Activated naive CD8-positive, alpha-beta T cell treated with anti-CD3 and anti-CD28 coated beads for 36 hours (primary cell): ENCODE results near the gene TOX2. TPM values are rescaled to one million over a fixed set of nuclear protein-coding genes. Genes with fewer than 3 reads are reported as not detected.

Experiments
- DNase-seq: peaks from one replicate; pipeline ENCODE4 v3.0.0; 2021
- H3K27ac Mint-ChIP-seq: one replicate; pipeline ENCODE4 v1.8.0; 2022; ENCODE audit warnings: mild to moderate bottlenecking, moderate library complexity, mixed read lengths
- H3K27me3 Mint-ChIP-seq: one replicate; pipeline ENCODE4 v1.8.0; 2022; ENCODE audit warnings: mild to moderate bottlenecking, mixed read lengths
- H3K36me3 Mint-ChIP-seq: one replicate; pipeline ENCODE4 v1.8.0; 2021; ENCODE audit warnings: mild to moderate bottlenecking, mixed read lengths
- H3K4me1 Mint-ChIP-seq: one replicate; pipeline ENCODE4 v1.8.0; 2021; ENCODE audit warnings: mixed read lengths
- H3K4me3 Mint-ChIP-seq: one replicate; pipeline ENCODE4 v1.8.0; 2022; ENCODE audit warnings: mild to moderate bottlenecking, moderate library complexity, mixed read lengths
- H3K9me3 Mint-ChIP-seq: one replicate; pipeline ENCODE4 v1.8.0; 2022; ENCODE audit warnings: mixed read lengths
- total RNA-seq, 2 experiments: library from RNA; stranded (reverse); gene quantifications; one replicate each; pipeline ENCODE4 v1.2.3, GENCODE V29; 2021

TOX2 gene
- total RNA-seq, 2 experiments from 2014 or later, result 0.45 to 0.52 TPM

DNA sequence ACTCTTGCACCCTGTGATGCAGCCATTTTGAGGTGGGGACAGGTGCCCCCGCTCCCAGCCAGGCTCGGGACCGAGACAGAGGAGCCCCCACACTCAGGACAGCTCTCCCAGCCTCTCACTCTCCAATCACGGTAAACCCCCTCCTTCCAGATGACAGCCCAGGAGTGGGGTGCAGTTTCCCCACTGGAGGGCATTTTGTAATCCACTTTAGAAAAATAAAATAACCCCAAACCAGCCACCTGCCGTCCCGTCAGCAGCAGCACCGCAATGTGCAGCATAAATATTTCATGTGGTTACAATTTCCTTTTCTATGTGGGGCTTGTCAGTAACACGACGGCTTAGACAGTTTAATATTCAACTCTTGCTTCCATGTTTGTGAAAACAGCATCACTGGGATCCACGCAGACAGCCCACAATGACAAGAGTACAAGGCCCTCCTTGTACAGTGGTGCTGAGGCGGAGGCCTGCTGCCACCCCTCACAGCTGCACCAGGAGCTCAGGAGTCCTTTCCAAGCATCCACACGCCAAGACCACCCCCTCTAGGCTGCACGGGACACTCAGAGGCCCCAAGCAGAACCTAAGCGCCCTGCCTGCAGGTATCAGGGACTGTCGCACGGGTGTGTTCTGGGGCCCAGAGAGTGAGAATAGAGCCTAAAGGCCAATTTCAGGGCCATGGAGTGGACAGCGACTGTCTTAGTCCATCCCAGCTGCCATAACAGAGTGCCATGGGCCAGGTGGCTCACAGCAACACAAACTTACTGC is 155.7 kb downstream of the TOX2 start:
- peaks cover 1% of the 10 kb centered on the region for H3K36me3 Mint-ChIP-seq
- peak overlapping the region; percentile 89 for H3K27ac Mint-ChIP-seq
- peak overlapping the region; percentile 80 for H3K4me3 Mint-ChIP-seq
- DNase-seq, result peak; percentile 33
- no peaks in the 10 kb centered on the region for H3K27me3 Mint-ChIP-seq
- H3K9me3 Mint-ChIP-seq, result no peaks in the 10 kb centered on the region
- peaks cover 68% of the 10 kb centered on the region for H3K4me1 Mint-ChIP-seq

DNA sequence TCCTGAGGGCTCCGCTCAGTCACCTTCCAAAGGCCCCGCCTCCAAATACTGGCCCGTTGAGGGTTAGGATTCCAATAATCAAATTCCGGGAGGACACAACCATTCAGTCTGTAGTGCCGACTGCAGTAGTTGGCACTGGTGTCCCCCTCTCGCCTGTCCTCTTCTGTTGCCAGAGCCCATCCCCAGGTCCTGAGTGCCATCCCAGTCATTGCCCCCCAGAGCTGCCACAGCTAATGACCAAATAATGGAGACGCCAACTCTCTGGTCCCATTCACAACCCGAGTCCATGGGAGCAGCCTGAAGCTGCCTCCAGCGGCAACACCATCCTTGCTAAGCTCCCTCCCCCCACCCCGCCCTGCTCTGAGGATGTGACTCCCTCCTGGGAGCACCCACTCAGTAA is 156.4 kb downstream of the TOX2 start:
- Mint-ChIP-seq H3K4me1 (peaks cover 68% of the 10 kb centered on the region), H3K36me3 (peaks cover 1% of the 10 kb centered on the region), H3K4me3 (no peak overlapping the region), H3K27me3 (no peaks in the 10 kb centered on the region), H3K9me3 (no peaks in the 10 kb centered on the region), H3K27ac (no peak overlapping the region)
- DNase-seq, result no peak

DNA sequence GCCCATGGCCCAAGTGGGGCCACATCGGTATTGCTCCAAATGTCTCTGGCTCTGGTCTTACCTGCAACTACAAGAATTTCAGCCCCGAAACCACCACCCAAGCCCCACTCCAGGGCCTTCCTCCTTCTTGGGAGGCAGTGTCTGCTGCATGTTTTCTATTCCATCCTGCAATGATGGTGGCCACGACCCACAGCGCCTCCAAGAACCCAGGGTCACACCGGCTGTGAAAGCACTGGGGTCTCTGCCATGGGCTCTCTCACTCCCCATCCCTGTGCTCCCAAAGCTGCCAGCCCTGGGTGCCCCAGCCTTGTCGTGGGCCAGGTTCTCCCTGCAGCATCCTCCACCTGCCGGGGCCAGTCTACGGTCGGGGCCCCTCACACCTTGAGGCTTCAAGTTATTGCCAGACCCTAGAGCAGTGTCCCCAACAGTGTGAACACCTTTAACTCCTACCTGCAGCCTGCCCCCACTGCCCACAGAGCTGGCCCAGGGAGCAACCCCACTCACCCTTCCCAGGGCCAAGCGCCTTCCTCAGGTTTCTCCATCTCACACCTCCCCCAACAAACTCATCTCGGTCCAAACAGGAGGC is 157.0 kb downstream of the TOX2 start:
- Mint-ChIP-seq H3K4me1 (peaks cover 68% of the 10 kb centered on the region), H3K4me3 (peak overlapping the region; percentile 42), H3K36me3 (peaks cover 1% of the 10 kb centered on the region), H3K27me3 (no peaks in the 10 kb centered on the region), H3K9me3 (no peaks in the 10 kb centered on the region), H3K27ac (no peak overlapping the region)
- no peak for DNase-seq

DNA sequence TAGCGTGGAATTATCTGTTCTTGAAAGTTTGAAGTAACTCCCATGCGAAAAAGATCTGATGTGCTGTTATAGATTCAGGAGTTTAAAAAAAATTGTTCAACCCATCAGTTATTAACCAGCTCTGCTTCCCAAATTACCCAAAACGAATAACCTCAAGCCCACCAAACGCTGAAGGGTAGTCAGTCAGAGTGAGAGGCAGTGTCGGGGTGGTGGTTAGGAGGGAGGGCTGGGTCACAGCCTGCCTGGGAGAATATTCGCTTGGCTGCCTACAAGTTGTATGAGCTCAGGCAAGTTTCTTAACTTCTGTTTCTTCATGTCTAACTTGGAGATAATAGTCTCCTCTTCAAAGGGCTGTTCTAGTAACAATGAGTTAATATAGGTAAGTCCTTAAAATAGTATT is 157.7 kb downstream of the TOX2 start:
- Mint-ChIP-seq H3K4me3 (no peak overlapping the region), H3K27me3 (no peaks in the 10 kb centered on the region), H3K9me3 (no peaks in the 10 kb centered on the region), H3K4me1 (peaks cover 64% of the 10 kb centered on the region), H3K27ac (no peak overlapping the region), H3K36me3 (peaks cover 1% of the 10 kb centered on the region)
- no peak for DNase-seq

DNA sequence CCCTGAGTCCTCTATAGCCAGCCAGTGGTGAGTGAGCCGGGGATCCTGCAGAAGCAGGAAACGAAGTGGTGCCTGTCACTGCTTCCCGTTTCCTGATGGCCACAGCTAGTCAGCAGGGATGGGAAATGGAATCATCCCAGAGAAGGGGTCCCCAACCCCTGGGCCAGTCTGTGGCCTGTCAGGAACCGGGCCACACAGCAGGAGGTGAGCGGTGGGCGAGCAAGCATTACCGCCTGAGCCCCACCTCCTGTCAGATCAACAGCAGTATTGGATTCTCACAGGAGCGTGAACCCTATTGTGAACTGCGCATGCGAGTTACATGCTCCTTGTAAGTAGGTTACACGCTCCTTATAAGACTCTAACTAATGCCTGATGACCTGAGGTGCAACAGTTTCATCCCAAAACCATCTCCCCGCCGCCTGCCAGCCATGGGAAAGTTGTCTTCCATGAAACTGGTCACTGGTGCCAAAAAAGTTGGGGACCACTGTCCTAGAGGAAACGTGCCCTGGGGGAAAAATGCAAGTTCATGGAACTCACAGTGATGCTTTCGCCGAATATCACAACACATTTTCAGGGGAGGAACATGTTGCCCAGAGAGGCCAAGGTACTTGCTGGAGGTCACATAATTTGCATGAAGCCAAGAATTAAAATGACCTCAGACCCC is 158.5 kb downstream of the TOX2 start:
- H3K36me3 Mint-ChIP-seq, result peaks cover 1% of the 10 kb centered on the region
- H3K27ac Mint-ChIP-seq, result peak overlapping the region; percentile 43
- DNase-seq, result no peak
- no peaks in the 10 kb centered on the region for H3K27me3 Mint-ChIP-seq
- no peak overlapping the region for H3K4me3 Mint-ChIP-seq
- H3K4me1 Mint-ChIP-seq, result peaks cover 59% of the 10 kb centered on the region
- no peaks in the 10 kb centered on the region for H3K9me3 Mint-ChIP-seq

DNA sequence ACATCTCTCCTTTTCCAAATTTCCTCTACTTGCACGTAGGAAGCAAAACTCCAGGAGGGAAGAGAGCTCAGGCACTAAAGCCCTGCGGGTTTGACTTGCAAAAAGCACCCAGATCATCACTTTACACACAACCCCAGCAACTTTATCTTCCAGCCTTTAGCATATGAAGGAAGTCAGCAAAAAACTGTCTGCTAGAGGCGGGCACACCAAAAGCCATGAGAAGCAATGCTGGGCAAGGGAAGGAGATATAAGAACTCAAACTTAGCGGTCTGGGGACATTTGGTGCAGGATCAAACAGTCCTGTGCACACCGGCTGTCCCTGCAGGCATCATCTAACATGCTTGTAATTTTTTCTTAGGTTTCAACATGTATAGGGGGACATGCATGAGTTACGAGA is 159.0 kb downstream of the TOX2 start:
- Mint-ChIP-seq H3K36me3 (peaks cover 1% of the 10 kb centered on the region), H3K27ac (no peak overlapping the region), H3K4me1 (peaks cover 54% of the 10 kb centered on the region), H3K9me3 (no peaks in the 10 kb centered on the region), H3K4me3 (no peak overlapping the region), H3K27me3 (no peaks in the 10 kb centered on the region)
- no peak for DNase-seq

DNA sequence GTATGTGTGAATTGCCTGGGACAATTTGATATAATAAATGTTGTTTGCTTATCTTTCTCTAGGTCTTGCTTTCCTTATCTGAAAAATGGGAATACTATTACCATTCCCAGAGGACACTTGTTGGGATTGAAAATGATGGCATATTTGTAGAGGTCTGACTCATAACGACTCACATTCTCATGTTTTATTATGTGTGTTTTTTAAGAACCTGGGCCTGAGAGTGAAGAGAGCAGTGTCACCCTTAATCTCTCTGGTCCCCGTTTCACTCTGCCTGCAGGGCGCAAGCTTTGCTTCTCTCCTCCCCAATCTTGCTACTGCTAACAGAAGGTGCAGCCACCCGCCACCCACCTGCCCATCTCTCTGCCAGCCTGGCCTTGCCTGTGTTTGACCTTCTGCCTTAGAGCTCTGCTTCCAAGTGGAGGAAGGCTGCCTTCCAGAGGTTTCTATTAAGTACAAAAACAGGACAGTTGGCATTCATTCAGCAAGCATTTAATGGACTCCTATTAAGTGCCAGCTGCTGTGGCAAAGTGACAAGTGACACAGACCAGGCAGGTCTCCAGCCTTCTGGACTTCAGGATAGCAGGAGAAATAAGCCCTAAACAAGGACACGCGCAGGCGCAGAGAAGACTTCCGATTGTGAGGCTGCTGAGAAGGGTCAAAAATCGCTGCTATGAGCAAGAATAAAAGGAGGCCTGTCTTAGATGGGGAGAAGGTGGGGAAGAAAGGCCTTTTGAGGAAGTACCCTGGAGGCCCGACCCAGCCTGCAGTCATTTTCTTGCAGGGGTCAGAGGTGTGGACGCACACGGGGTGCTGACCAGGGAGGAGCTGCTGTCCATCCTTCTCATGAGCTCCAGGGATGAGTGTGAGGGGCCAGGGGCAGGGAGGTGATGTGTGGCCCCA is 159.8 kb downstream of the TOX2 start:
- peaks cover 1% of the 10 kb centered on the region for H3K36me3 Mint-ChIP-seq
- H3K27ac Mint-ChIP-seq, result no peak overlapping the region
- DNase-seq, result no peak
- no peak overlapping the region for H3K4me3 Mint-ChIP-seq
- H3K9me3 Mint-ChIP-seq, result no peaks in the 10 kb centered on the region
- peaks cover 47% of the 10 kb centered on the region for H3K4me1 Mint-ChIP-seq
- no peaks in the 10 kb centered on the region for H3K27me3 Mint-ChIP-seq

DNA sequence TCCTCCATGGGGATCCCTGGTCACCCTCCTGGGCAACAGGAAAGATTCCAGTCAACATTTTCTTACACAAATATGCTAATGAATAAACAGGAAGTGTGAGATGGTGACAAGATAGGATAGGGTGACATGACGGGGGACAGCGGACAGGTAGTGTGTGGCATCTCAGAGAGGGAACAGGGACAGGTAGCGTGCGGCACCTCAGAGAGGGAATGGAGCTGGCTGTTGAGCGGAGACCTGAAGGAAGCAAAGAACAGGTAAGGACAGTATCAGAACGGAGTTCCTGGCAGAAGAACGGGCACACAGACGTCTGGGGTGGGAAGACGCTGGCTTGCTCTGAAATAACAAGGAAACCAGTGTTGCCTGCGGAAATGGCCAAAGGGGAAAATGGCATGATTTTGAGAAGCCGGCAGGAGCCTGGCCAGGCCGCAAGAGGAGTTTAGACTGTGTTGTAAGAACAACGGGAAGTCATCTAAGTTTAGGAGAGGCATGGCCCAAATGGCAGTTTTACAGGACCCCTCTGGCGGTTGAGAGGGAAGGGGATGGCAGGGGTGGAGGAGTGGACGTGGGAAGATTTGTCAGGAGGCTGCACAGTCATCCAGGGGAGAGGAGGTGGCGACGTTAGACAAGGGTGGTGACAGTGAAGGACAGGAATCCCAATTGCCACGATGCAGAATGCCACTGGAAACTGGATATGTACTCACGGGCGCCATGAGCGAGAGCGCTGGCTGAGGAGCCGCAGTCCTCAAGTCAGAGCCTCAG is 160.7 kb downstream of the TOX2 start:
- no peaks in the 10 kb centered on the region for H3K27me3 Mint-ChIP-seq
- peaks cover 1% of the 10 kb centered on the region for H3K36me3 Mint-ChIP-seq
- no peak for DNase-seq
- H3K9me3 Mint-ChIP-seq, result no peaks in the 10 kb centered on the region
- H3K4me3 Mint-ChIP-seq, result no peak overlapping the region
- peak overlapping the region; percentile 32 for H3K27ac Mint-ChIP-seq
- H3K4me1 Mint-ChIP-seq, result peaks cover 40% of the 10 kb centered on the region

DNA sequence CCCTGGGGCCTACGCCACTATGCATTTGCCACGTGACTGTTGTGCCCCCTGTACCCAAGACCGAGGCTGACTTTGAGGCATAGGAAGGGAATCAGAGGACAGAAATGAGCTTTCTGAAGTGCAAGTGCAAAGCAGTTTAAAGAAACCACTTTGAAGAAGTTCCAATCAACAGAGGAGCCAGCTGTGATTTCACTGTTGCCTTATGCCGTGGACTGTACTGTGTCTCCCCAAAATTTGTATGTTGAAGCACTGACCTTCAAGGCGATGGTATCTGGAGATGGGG is 161.2 kb downstream of the TOX2 start:
- H3K9me3 Mint-ChIP-seq, result no peaks in the 10 kb centered on the region
- no peak overlapping the region for H3K4me3 Mint-ChIP-seq
- H3K27ac Mint-ChIP-seq, result no peak overlapping the region
- peaks cover 1% of the 10 kb centered on the region for H3K36me3 Mint-ChIP-seq
- no peak for DNase-seq
- H3K4me1 Mint-ChIP-seq, result peaks cover 40% of the 10 kb centered on the region
- H3K27me3 Mint-ChIP-seq, result no peaks in the 10 kb centered on the region

DNA sequence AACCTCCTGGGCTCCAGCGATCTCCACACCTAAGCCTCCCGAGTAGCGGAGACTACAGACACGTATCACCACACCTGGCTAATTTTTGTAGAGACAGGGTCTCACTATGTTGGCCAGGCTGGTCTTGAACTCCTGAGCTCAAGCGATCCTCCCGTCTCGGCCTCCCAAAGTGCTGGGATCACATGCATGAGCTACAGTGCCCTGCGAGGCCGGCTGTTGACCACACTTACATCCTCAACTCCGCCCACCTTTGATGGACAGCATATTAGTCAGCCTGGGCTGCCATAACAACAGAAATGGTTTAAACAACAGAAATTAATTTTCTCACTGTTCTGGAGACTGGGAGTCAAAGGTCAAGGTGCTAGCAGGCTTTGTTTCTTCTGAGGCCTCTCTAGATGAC is 164.6 kb downstream of the TOX2 start:
- no peaks in the 10 kb centered on the region for H3K27me3 Mint-ChIP-seq
- no peak overlapping the region for H3K27ac Mint-ChIP-seq
- H3K9me3 Mint-ChIP-seq, result no peaks in the 10 kb centered on the region
- peaks cover 12% of the 10 kb centered on the region for H3K4me1 Mint-ChIP-seq
- no peak for DNase-seq
- no peak overlapping the region for H3K4me3 Mint-ChIP-seq
- no peaks in the 10 kb centered on the region for H3K36me3 Mint-ChIP-seq

DNA sequence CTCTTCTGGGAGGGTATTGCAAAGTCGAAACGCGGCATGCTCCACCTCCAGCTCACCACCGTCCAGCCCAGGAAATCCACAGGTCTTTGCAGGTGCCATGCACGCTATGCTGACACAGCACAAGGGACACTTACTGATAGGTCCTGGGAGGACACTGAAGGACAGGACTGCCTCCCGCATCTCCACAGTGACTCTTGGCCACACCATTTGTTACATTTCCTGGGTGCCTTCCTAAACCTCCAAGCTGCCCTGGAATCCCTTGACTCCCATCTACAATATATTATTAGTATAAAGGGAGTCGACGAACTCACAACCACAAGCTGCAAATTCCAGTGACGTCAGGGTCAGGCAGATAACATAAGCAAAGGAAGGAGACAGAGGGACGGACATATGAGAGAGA is 165.4 kb downstream of the TOX2 start:
- DNase-seq, result no peak
- Mint-ChIP-seq H3K27me3 (no peaks in the 10 kb centered on the region), H3K9me3 (no peaks in the 10 kb centered on the region), H3K36me3 (no peaks in the 10 kb centered on the region), H3K4me1 (peaks cover 7% of the 10 kb centered on the region), H3K27ac (no peak overlapping the region), H3K4me3 (no peak overlapping the region)

DNA sequence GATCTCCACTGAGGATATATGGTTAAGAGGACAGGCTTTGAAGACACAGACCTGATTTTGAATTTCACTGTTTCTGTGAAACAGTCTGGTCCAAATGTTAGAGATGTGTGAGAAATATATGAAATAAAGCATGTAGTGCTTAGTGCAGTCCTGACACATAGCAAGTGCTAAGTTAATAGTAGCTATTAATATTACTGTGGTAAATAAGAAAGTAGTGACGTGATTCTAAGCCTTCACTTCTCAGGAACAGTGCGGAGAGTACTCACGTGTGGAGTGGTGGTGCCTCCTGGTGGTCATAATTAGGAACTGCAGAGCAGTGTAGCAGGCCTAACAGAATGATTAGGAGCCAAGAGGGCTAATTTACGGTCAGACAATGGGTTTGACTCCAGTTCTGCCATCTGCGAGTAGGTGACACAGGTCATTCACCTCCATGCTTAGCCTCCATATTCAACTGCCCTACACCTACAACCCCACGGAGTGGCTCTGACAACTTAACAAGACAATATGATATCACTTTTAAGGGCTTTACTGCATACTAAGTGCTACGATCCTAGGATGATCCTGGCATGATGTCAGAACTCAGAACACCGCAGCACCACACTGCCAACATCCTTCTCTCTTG is 166.1 kb downstream of the TOX2 start:
- Mint-ChIP-seq H3K4me1 (peaks cover 7% of the 10 kb centered on the region), H3K36me3 (no peaks in the 10 kb centered on the region), H3K27ac (no peak overlapping the region), H3K4me3 (no peak overlapping the region), H3K27me3 (no peaks in the 10 kb centered on the region), H3K9me3 (no peaks in the 10 kb centered on the region)
- peak; percentile 67 for DNase-seq

DNA sequence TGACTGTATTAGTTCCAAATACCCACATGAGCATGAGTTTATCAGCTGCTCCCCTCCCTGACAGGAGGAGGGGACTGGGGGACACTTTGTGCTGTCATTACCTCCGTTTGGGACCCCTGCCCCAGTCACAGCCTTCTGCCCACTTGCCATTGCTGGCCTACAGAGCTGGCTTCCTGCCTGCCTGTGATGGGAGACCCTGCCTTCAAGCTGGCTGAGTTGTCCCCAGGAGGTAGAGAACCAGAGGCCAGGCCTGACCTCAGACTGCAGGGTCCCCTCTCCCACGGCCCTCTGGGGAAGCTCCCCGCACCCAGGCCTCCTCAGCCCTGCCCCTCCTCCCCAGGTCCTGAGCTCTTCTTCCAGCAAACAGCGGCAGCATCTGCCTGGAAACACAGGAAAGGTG is 166.8 kb downstream of the TOX2 start:
- Mint-ChIP-seq H3K4me1 (peaks cover 7% of the 10 kb centered on the region), H3K4me3 (no peak overlapping the region), H3K27me3 (no peaks in the 10 kb centered on the region), H3K9me3 (no peaks in the 10 kb centered on the region), H3K27ac (no peak overlapping the region), H3K36me3 (no peaks in the 10 kb centered on the region)
- DNase-seq, result no peak

DNA sequence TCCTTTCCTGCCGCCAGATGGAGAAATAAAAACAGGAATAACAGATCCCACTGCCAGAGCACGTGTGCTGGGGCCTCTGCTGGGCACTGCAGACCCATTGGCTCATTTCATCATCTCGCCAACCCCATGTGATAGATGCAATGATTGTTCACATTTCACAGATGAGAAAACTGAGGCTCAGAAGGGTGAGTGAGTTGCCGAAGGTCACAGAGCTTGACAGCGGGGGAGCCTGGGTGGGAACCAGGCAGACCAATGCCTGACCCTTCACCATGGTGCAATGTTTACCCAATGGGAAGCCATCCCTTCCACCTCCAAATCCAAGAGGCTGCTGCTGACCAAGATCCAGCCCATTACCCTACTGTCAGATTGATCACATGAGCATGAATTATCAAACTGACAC is 167.2 kb downstream of the TOX2 start:
- Mint-ChIP-seq H3K9me3 (no peaks in the 10 kb centered on the region), H3K4me1 (peaks cover 7% of the 10 kb centered on the region), H3K27me3 (no peaks in the 10 kb centered on the region), H3K36me3 (no peaks in the 10 kb centered on the region), H3K27ac (no peak overlapping the region), H3K4me3 (no peak overlapping the region)
- DNase-seq, result no peak
